B cell (primary cell): ENCODE data around the gene CELSR3. TPM values are rescaled to one million over a fixed set of nuclear protein-coding genes. Genes with fewer than 3 reads are reported as not detected.

Experiments
- ATAC-seq: fragments of 200-7000 bp; cut with Tn5 transposase; one replicate; pipeline ENCODE4 v1.10.0; 2021; ENCODE audit warnings: low read depth, mild to moderate bottlenecking, moderate number of reproducible peaks, moderate library complexity
- CTCF ChIA-PET: fragments of 350-600 bp; sonication (Branson Sonifier 250); formaldehyde crosslinking; loops from one replicate; lab custom pipeline; 2021; ENCODE audit warnings: antibody characterized with exemption, inconsistent platforms; lab: Charles Lee
- POLR2A ChIA-PET: fragments of 350-600 bp; sonication (Branson Sonifier 250); formaldehyde crosslinking; loops from one replicate; lab custom pipeline; 2021; ENCODE audit warnings: antibody characterized with exemption; lab: Charles Lee
- DNase-seq: peaks from one replicate; pipeline ENCODE4 v3.0.0; 2013
- H2AFZ ChIP-seq: 2 replicates; pipeline ENCODE4 v1.6.1; 2012; ENCODE audit warnings: mild to moderate bottlenecking, low read depth, low read length; ENCODE audit not compliant: insufficient read depth, poor library complexity, severe bottlenecking
- H3K27ac ChIP-seq, 2 donors: 1 replicate in 1 of 2; 2 replicates in 1 of 2; pipeline ENCODE4 v1.5.1; 2012 to 2013; ENCODE audit warnings: low read length in 2 of 2, mild to moderate bottlenecking in 2 of 2, moderate library complexity in 1 of 2
- H3K27me3 ChIP-seq, 4 experiments: fragments of 200-600 bp in 1 of 4; sonication (generic) in 1 of 4; replicated peaks in 1 of 4; 1 replicate in 2 of 4; 2 replicates in 2 of 4; pipeline versions ENCODE4 v1.6.1 to v1.7.0; 2013 to 2016; ENCODE audit warnings: low read length in 3 of 4, mild to moderate bottlenecking in 2 of 4, mixed read lengths in 1 of 4, moderate library complexity in 1 of 4; ENCODE audit not compliant: insufficient read depth in 4 of 4, control insufficient read depth in 3 of 4; ENCODE audit errors: control extremely low read depth in 1 of 4
- H3K36me3 ChIP-seq, 2 experiments: replicated peaks in 1 of 2; 1 replicate in 1 of 2; 2 replicates in 1 of 2; pipeline versions ENCODE4 v1.6.1 to v1.7.1; 2013; ENCODE audit warnings: low read length in 1 of 2; ENCODE audit not compliant: insufficient read depth in 2 of 2, control insufficient read depth in 1 of 2; ENCODE audit errors: control extremely low read depth in 1 of 2, extremely low read depth in 1 of 2
- H3K4me1 ChIP-seq, 2 donors: fragments of 200-600 bp in 1 of 2; sonication (generic) in 1 of 2; 1 replicate in 1 of 2; 2 replicates in 1 of 2; pipeline versions ENCODE4 v1.5.1 to v1.6.1; 2013 to 2017; ENCODE audit warnings: low read length in 2 of 2; ENCODE audit not compliant: control insufficient read depth in 2 of 2, insufficient read depth in 2 of 2
- H3K4me2 ChIP-seq: replicated peaks from 2 replicates; pipeline ENCODE3; 2012; ENCODE audit warnings: mild to moderate bottlenecking, low read depth, low read length; ENCODE audit not compliant: poor library complexity, severe bottlenecking
- H3K4me3 ChIP-seq, 5 experiments: fragments of 200-600 bp in 1 of 5; sonication (generic) in 1 of 5; 1 replicate in 3 of 5; 2 replicates in 2 of 5; pipeline versions ENCODE4 v1.5.1 to v1.7.0; 2011 to 2016; ENCODE audit warnings: low read length in 4 of 5, mild to moderate bottlenecking in 4 of 5, low read depth in 2 of 5, control low read depth in 1 of 5, moderate library complexity in 1 of 5; ENCODE audit not compliant: insufficient read depth in 1 of 5; ENCODE audit errors: control extremely low read depth in 1 of 5, extremely low read depth in 1 of 5
- H3K79me2 ChIP-seq: fragments of 200-600 bp; sonication (generic); one replicate; pipeline ENCODE4 v1.6.0; 2016; ENCODE audit warnings: low read length; ENCODE audit not compliant: control insufficient read depth, insufficient read depth
- H3K9ac ChIP-seq: fragments of 200-600 bp; sonication (generic); 2 replicates; pipeline ENCODE4 v1.6.1; 2017; ENCODE audit warnings: mild to moderate bottlenecking, low read length, moderate library complexity
- H3K9me3 ChIP-seq, 3 donors: one replicate each; pipeline versions ENCODE4 v1.6.1 to v1.7.1; 2013; ENCODE audit warnings: low read length in 2 of 3; ENCODE audit not compliant: control insufficient read depth in 2 of 3, insufficient read depth in 1 of 3; ENCODE audit errors: control extremely low read depth in 1 of 3
- H4K20me1 ChIP-seq: 2 replicates; pipeline ENCODE4 v1.6.0; 2012; ENCODE audit warnings: mild to moderate bottlenecking, low read length; ENCODE audit not compliant: insufficient read depth, control insufficient read depth, poor library complexity, severe bottlenecking
- H3K27ac Mint-ChIP-seq: one replicate; pipeline ENCODE4 v1.8.0; 2021; ENCODE audit warnings: mixed read lengths
- H3K27me3 Mint-ChIP-seq: one replicate; pipeline ENCODE4 v1.8.0; 2021; ENCODE audit warnings: mixed read lengths
- H3K4me1 Mint-ChIP-seq: one replicate; pipeline ENCODE4 v1.8.0; 2021; ENCODE audit warnings: mixed read lengths
- H3K4me3 Mint-ChIP-seq: one replicate; pipeline ENCODE4 v1.8.0; 2021; ENCODE audit warnings: mixed read lengths
- H3K9me3 Mint-ChIP-seq: one replicate; pipeline ENCODE4 v1.8.0; 2022; ENCODE audit warnings: mixed read lengths; ENCODE audit not compliant: insufficient read depth
- EZH2 ChIP-seq: IDR thresholded peaks from 2 replicates; pipeline ENCODE4 v1.6.1; 2012; ENCODE audit warnings: borderline replicate concordance, low read depth, mild to moderate bottlenecking, moderate library complexity, low read length; ENCODE audit not compliant: insufficient read depth, poor library complexity, severe bottlenecking
- WGBS: methylation state at CpG from one replicate; pipeline ENCODE4 v1.1.5; 2013; ENCODE audit warnings: missing lambda C conversion rate; ENCODE audit not compliant: insufficient coverage; 5-methylcytosine and 5-hydroxymethylcytosine counted together
- intact Hi-C: fragments of 100-400 bp; cut with micrococcal nuclease; formaldehyde crosslinking; loops from one replicate; pipeline ENCODE4 v1.10.0; 2022
- polyA plus RNA-seq: library from polyadenylated mRNA; depleted of rRNA; stranded (reverse); fragments of >200 nt; gene quantifications from 2 replicates; pipeline ENCODE4 v1.2.3, GENCODE V29; 2012
- total RNA-seq, 2 donors: library from RNA; stranded (reverse); fragments of 120-200 nt in 1 of 2; gene quantifications; 1 replicate in 1 of 2; 2 replicates in 1 of 2; pipeline versions ENCODE4 v1.2.3 to v1.2.4, GENCODE V29; 2013 to 2022
- TF ChIP-seq, protein P1 (sequence below): fragments of 200-600 bp; IDR thresholded peaks from one replicate; pipeline ENCODE4 v1.8.0; 2022; ENCODE audit warnings: antibody characterized with exemption, mild to moderate bottlenecking

Gene CELSR3
- total and polyA plus RNA-seq, 2 donors (not counting 1 experiment from before 2014, with no cell fraction given) = 2.4 to 2.5 TPM

DNA sequence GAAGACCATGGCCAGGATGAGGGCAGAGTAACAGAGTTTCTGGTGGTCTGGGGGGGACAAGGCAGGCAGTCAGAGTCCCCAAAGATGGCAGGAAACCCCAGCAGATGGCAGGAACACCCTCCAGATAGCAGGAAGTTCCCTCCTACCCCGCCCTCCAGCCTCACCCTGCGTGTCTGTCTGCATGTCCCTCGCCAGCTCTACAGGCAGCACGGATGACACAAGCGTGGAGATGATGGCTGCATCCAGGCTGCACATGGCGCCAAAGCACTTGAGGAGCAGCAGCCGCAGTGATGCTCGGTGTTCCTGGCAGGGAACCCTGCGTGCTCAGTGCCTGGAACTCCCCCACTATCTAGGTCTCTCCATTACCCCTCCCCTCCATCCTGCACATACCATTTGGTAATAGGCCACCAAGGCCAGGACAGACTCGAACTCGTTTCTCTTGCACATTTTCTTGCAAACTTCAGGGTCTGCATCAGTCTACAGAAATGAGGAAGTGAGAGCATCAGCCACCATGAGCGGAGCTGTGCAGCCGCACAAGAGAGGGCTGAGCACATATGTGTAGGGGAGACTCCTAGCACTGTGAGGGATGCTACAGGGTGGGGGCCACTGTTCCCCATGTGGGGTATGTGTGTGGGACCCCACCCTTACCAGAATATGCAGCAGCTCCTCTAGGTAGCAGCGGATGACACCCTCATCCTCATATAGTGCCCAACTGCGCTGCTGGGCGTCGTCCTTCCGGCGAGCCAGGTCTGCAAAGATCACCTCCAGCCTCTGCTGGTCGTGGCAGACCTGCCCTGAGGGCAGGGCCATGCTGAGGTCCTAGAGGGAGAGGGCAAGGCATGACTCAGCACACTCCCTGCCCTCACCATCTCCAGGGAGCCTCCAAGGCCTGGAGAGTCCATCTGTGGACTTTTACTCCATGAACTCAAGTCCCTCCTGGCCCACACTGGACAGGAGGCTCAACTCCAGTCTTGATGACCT lies 17.0 kb upstream of the CELSR3 start:
- H3K4me2 ChIP-seq = peak overlapping the region; percentile 58
- no peak overlapping the region for H2AFZ ChIP-seq
- no peaks in the 10 kb centered on the region for H3K27me3 ChIP-seq
- no peak for TF ChIP-seq EZH2
- TF ChIP-seq, protein P1, sequence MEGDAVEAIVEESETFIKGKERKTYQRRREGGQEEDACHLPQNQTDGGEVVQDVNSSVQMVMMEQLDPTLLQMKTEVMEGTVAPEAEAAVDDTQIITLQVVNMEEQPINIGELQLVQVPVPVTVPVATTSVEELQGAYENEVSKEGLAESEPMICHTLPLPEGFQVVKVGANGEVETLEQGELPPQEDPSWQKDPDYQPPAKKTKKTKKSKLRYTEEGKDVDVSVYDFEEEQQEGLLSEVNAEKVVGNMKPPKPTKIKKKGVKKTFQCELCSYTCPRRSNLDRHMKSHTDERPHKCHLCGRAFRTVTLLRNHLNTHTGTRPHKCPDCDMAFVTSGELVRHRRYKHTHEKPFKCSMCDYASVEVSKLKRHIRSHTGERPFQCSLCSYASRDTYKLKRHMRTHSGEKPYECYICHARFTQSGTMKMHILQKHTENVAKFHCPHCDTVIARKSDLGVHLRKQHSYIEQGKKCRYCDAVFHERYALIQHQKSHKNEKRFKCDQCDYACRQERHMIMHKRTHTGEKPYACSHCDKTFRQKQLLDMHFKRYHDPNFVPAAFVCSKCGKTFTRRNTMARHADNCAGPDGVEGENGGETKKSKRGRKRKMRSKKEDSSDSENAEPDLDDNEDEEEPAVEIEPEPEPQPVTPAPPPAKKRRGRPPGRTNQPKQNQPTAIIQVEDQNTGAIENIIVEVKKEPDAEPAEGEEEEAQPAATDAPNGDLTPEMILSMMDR = no peak
- Mint-ChIP-seq H3K4me1 (peaks cover 28% of the 10 kb centered on the region), H3K9me3 (no peaks in the 10 kb centered on the region), H3K27me3 (no peaks in the 10 kb centered on the region), H3K4me3 (no peak overlapping the region), H3K27ac (no peak overlapping the region)
- intact Hi-C loops = loop anchor here (10.0 kb wide), 1 partner anchor 215 kb away; a partner anchor contains a TSS
- DNase-seq = peak; percentile 67
- peaks cover 18 to 29% of the 10 kb centered on the region in 2 donors for H3K4me1 ChIP-seq
- no peaks in the 10 kb centered on the region for H3K9me3 ChIP-seq
- no peaks in the 10 kb centered on the region for H3K79me2 ChIP-seq
- WGBS = 69% methylated on average over 20 of the region's 20 CpGs
- ATAC-seq = peak; percentile 91
- ChIA-PET POLR2A (no interaction called here), CTCF (no interaction called here)
- H3K4me3 ChIP-seq = peak overlapping the region in 1 of 5 experiments; percentile 7
- peaks cover 0 to 11% of the 10 kb centered on the region in 2 experiments for H3K36me3 ChIP-seq
- H3K27ac ChIP-seq = no peak overlapping the region
- H4K20me1 ChIP-seq = no peaks in the 10 kb centered on the region
- no peak overlapping the region for H3K9ac ChIP-seq
